OCI-LY7 (cell line): ENCODE results near the gene FGD3. TPM values are rescaled to one million over a fixed set of nuclear protein-coding genes. Genes with fewer than 3 reads are reported as not detected.

Experiments used
- BruUV-seq: library from RNA; stranded (reverse); fragments of 400-500 nt; replicated peaks from 2 replicates; lab custom pipeline; 2021; lab: Mats Ljungman, UMichigan
- CTCF ChIA-PET: fragments of 300-600 bp; sonication (Branson Sonifier 250); formaldehyde crosslinking; loops from one replicate; lab custom pipeline; 2022; ENCODE audit warnings: antibody characterized with exemption; ENCODE audit not compliant: unreplicated experiment; lab: Charles Lee
- POLR2A ChIA-PET: fragments of 300-600 bp; sonication (Branson Sonifier 250); formaldehyde crosslinking; loops from one replicate; lab custom pipeline; 2022; ENCODE audit warnings: antibody characterized with exemption; lab: Charles Lee
- DNase-seq: peaks from one replicate; pipeline ENCODE4 v3.0.0-alpha.2; 2015; ENCODE audit warnings: low spot score
- H2AFZ ChIP-seq: fragments of 200-600 bp; sonication (generic), shearing (Covaris generic); 2 replicates; pipeline ENCODE4 v1.6.1; 2014; ENCODE audit warnings: mild to moderate bottlenecking, antibody characterized with exemption, low read length, moderate library complexity
- H3K27ac ChIP-seq: fragments of 200-600 bp; sonication (generic); 2 replicates; pipeline ENCODE4 v1.5.1; 2014; ENCODE audit warnings: mixed run types, low read depth, mild to moderate bottlenecking, moderate library complexity, low read length, inconsistent platforms; ENCODE audit not compliant: poor library complexity, severe bottlenecking
- H3K36me3 ChIP-seq: fragments of 200-600 bp; sonication (generic); 2 replicates; pipeline ENCODE4 v1.6.1; 2014; ENCODE audit warnings: mild to moderate bottlenecking, antibody characterized with exemption, low read length, moderate library complexity, mixed read lengths; ENCODE audit not compliant: insufficient read depth
- H3K4me1 ChIP-seq: fragments of 200-600 bp; sonication (generic); 2 replicates; pipeline ENCODE4 v1.5.1; 2014; ENCODE audit warnings: mild to moderate bottlenecking, low read length; ENCODE audit not compliant: insufficient read depth, poor library complexity, severe bottlenecking
- H3K4me2 ChIP-seq: fragments of 200-600 bp; sonication (generic); 2 replicates; pipeline ENCODE4 v1.6.1; 2014; ENCODE audit warnings: mild to moderate bottlenecking, low read length
- H3K4me3 ChIP-seq: fragments of 200-600 bp; sonication (generic); 2 replicates; pipeline ENCODE4 v1.5.1; 2014; ENCODE audit warnings: mild to moderate bottlenecking, low read depth, low read length; ENCODE audit not compliant: poor library complexity, severe bottlenecking
- H3K79me2 ChIP-seq: fragments of 200-600 bp; sonication (generic); 2 replicates; pipeline ENCODE4 v1.6.1; 2016; ENCODE audit warnings: low read depth, mild to moderate bottlenecking, low read length, moderate library complexity, mixed read lengths; ENCODE audit not compliant: insufficient read depth
- H3K9me2 ChIP-seq: fragments of 200-600 bp; sonication (generic); 2 replicates; pipeline ENCODE4 v1.6.1; 2016; ENCODE audit warnings: mild to moderate bottlenecking, low read length, mixed read lengths; ENCODE audit not compliant: insufficient read depth
- H3K9me3 ChIP-seq: fragments of 200-600 bp; sonication (generic); 2 replicates; pipeline ENCODE4 v1.6.1; 2014; ENCODE audit warnings: mild to moderate bottlenecking, mixed run types, low read length, mixed read lengths
- H4K20me1 ChIP-seq: fragments of 200-600 bp; sonication (generic); 2 replicates; pipeline ENCODE4 v1.6.1; 2014; ENCODE audit warnings: mild to moderate bottlenecking, antibody characterized with exemption, low read length, moderate library complexity, mixed read lengths; ENCODE audit not compliant: insufficient read depth
- EZH2phosphoT487 ChIP-seq: fragments of 200-600 bp; sonication (generic); IDR thresholded peaks from 2 replicates; pipeline ENCODE4 v1.6.1; 2018; ENCODE audit warnings: low read depth, borderline replicate concordance, mild to moderate bottlenecking, mixed run types, antibody characterized with exemption, low read length, moderate library complexity, mixed read lengths
- intact Hi-C: fragments of 100-400 bp; cut with micrococcal nuclease; formaldehyde crosslinking; loops from one replicate; pipeline ENCODE4 v1.10.0; 2022; ENCODE audit not compliant: unreplicated experiment
- total RNA-seq, 2 experiments: library from RNA; depleted of rRNA in 1 of 2; stranded (reverse); fragments of >200 nt in 1 of 2; shearing (Covaris generic) in 1 of 2; gene quantifications; 2 replicates each; pipeline ENCODE4 v1.2.3, GENCODE V29; 2014 to 2022
- TF ChIP-seq, protein P1 (sequence below): fragments of 200-600 bp; sonication (generic); conservative IDR thresholded peaks from 2 replicates; pipeline ENCODE4 v1.5.1; 2014; ENCODE audit warnings: mild to moderate bottlenecking, antibody characterized with exemption, low read length, moderate library complexity, mixed read lengths

Gene FGD3
- total RNA-seq, 2 experiments from 2014 or later = 22.1 to 22.9 TPM

- POLR2A ChIA-PET = no interaction called here
- Histone ChIP-seq H3K4me3 (peak overlapping the region; percentile 79), H3K4me2 (peak overlapping the region; percentile 88), H3K36me3 (peaks cover 43% of the 10 kb centered on the region), H3K4me1 (peaks cover 75% of the 10 kb centered on the region), H4K20me1 (no peaks in the 10 kb centered on the region), H3K9me2 (no peaks in the 10 kb centered on the region), H3K9me3 (no peaks in the 10 kb centered on the region), H3K79me2 (peaks cover 60% of the 10 kb centered on the region), H2AFZ (no peak overlapping the region), H3K27ac (peak overlapping the region; percentile 95)
- CTCF ChIA-PET = interaction anchor here (0.6 kb wide), 1 partner anchor 83 kb away, joined by 6 read pairs; no protein-coding TSS in a partner anchor
- intact Hi-C loops = loop anchor here (1.0 to 10.0 kb wide), 5 partner anchors 59 to 297 kb away; partner anchors contain the start of gene BICD2
- TF ChIP-seq, protein P1, sequence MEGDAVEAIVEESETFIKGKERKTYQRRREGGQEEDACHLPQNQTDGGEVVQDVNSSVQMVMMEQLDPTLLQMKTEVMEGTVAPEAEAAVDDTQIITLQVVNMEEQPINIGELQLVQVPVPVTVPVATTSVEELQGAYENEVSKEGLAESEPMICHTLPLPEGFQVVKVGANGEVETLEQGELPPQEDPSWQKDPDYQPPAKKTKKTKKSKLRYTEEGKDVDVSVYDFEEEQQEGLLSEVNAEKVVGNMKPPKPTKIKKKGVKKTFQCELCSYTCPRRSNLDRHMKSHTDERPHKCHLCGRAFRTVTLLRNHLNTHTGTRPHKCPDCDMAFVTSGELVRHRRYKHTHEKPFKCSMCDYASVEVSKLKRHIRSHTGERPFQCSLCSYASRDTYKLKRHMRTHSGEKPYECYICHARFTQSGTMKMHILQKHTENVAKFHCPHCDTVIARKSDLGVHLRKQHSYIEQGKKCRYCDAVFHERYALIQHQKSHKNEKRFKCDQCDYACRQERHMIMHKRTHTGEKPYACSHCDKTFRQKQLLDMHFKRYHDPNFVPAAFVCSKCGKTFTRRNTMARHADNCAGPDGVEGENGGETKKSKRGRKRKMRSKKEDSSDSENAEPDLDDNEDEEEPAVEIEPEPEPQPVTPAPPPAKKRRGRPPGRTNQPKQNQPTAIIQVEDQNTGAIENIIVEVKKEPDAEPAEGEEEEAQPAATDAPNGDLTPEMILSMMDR = peak; percentile 52
- no peak for TF ChIP-seq EZH2phosphoT487
- BruUV-seq = no TSS peak
- DNase-seq = peak; percentile 97
These were observed 114.8 kb downstream of the FGD3 start for GRCh38 chr9:93061791-93062763.

DNA sequence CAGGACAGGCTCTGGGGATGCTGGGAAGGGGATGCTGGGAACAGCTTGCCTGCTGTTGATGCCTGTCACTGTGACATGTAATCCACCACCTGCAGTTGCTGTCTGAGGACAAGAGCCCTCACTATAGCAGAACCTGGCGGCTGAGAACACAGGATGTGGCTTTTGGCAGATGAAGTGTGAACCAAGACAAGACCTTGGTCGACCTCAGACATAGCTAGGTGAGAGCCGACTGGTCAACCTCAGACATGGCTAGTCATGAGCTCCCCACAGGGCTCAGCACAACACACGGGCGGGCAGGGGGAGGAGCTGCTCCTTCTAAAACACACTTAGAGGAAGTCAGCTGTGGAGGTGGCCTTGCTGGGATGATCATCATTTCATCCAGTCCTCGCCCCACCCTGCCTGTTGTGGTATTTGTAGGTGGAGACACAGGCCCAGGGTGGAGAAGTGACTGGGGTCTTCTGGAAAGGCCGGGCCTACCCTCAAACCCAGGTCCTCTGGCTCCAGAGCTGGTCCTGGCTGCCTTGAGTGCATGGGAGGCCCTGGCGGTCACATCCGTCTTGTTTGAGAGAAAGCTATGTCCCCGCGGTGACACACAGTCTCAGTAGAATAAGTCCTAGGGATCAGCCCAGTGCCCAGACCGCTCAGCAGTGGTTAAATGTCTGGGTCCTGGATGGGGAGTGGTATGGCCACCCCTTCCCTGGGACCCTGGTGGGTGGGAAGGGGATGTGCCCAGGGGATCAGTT, 117.2 kb downstream of the FGD3 start:
- no TSS peak for BruUV-seq
- peak overlapping the region; percentile 95 for H3K27ac ChIP-seq
- peaks cover 68% of the 10 kb centered on the region for H3K36me3 ChIP-seq
- peaks cover 6% of the 10 kb centered on the region; the same call in 1 of the 2 replicates for H3K9me3 ChIP-seq
- DNase-seq = peak; percentile 98
- H3K4me3 ChIP-seq = peak overlapping the region; percentile 79
- no peaks in the 10 kb centered on the region for H3K9me2 ChIP-seq
- intact Hi-C loops = loop anchor here (1.0 to 10.0 kb wide), 6 partner anchors 31 to 344 kb away; partner anchors contain the start of gene BICD2
- ChIA-PET POLR2A (interaction anchor here (0.6 to 1.5 kb wide), 6 partner anchors 17 to 66 kb away, joined by 3 to 13 read pairs (median 4); no protein-coding TSS in a partner anchor), CTCF (interaction anchor here (0.7 to 1.6 kb wide), 4 partner anchors 13 to 31 kb away, joined by 3 to 5 read pairs (median 4); no protein-coding TSS in a partner anchor)
- TF ChIP-seq, protein P1 = no peak
- TF ChIP-seq EZH2phosphoT487 = no peak
- peaks cover 85% of the 10 kb centered on the region for H3K79me2 ChIP-seq
- no peaks in the 10 kb centered on the region for H4K20me1 ChIP-seq
- H3K4me2 ChIP-seq = peak overlapping the region; percentile 88
- H3K4me1 ChIP-seq = peaks cover 61% of the 10 kb centered on the region
- H2AFZ ChIP-seq = no peak overlapping the region
